ENCODE measurements around the gene MRPL1.

DNA sequence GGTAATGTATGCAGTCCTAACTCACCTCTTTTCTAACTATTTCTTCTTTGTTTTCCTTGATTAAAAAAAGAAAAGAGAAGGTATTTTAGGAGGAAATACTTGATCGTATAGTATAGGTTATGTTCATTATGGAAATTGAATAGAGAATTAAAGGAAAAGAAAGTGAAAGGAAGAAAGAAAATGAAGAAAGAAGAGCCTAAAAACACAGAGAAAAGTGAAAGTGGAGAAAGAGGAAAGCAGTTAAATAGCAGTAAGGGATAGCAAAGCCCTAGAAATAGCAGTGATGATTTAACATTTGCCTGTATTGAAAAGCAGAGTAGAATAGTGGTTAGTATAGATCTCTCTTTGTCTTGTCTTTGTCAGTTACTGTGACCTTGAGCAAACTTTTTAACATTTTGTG lies 37.0 kb downstream of the MRPL1 start:
- no peak for TF ChIP-seq EZH2phosphoT487 (IDR thresholded peaks at IDR 0.05; ENCODE audit: borderline replicate concordance)
- TF ChIP-seq, protein P1, sequence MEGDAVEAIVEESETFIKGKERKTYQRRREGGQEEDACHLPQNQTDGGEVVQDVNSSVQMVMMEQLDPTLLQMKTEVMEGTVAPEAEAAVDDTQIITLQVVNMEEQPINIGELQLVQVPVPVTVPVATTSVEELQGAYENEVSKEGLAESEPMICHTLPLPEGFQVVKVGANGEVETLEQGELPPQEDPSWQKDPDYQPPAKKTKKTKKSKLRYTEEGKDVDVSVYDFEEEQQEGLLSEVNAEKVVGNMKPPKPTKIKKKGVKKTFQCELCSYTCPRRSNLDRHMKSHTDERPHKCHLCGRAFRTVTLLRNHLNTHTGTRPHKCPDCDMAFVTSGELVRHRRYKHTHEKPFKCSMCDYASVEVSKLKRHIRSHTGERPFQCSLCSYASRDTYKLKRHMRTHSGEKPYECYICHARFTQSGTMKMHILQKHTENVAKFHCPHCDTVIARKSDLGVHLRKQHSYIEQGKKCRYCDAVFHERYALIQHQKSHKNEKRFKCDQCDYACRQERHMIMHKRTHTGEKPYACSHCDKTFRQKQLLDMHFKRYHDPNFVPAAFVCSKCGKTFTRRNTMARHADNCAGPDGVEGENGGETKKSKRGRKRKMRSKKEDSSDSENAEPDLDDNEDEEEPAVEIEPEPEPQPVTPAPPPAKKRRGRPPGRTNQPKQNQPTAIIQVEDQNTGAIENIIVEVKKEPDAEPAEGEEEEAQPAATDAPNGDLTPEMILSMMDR (conservative IDR thresholded peaks at IDR 0.05; ENCODE audit: low read length), result no peak
